Globus pallidus (tissue), 1 donor: ENCODE measurements around the gene APBB1.
A peak's percentile ranks its signal among the peaks of the same experiment; 100 is the strongest.
"Not testable (repeated sequence)": the region's sequence is repeated elsewhere in the genome, so short reads cannot be mapped to it uniquely, and the experiment has no call there.

Experiments
- DNase-seq: peaks from one replicate; pipeline ENCODE4 v3.0.0-alpha.2; 2015; ENCODE audit warnings: low spot score

The APBB1 gene

GRCh38 chr11:6417907-6418556, 862 bp downstream of the APBB1 start:
- DNase-seq = no peak

- DNase-seq = no peak
These were observed 3.1 kb downstream of the APBB1 start for GRCh38 chr11:6415797-6416196.

- no peak for DNase-seq
These were observed 4.0 kb downstream of the APBB1 start for GRCh38 chr11:6414874-6415328.

- no peak for DNase-seq
These were observed 5.1 kb downstream of the APBB1 start for GRCh38 chr11:6413791-6414201.

- DNase-seq = peak; percentile 94
These were observed 7.3 kb downstream of the APBB1 start for GRCh38 chr11:6411594-6412031.

GRCh38 chr11:6410695-6411430, 8.0 kb downstream of the APBB1 start:
- DNase-seq = peak; percentile 83

GRCh38 chr11:6406370-6406769, 12.5 kb downstream of the APBB1 start:
- DNase-seq = no peak

- DNase-seq = no peak
These were observed 13.0 kb downstream of the APBB1 start for GRCh38 chr11:6405846-6406245.

- DNase-seq = peak; percentile 70
These were observed 13.7 kb downstream of the APBB1 start for GRCh38 chr11:6405052-6405667.

- peak; percentile 77 for DNase-seq
These were observed 14.4 kb downstream of the APBB1 start for GRCh38 chr11:6404342-6405051.

GRCh38 chr11:6403539-6403938, 15.4 kb downstream of the APBB1 start:
- DNase-seq = no peak

- DNase-seq = no peak
These were observed 16.3 kb downstream of the APBB1 start for GRCh38 chr11:6402561-6402981.

- DNase-seq = no peak
These were observed 16.8 kb downstream of the APBB1 start for GRCh38 chr11:6402061-6402470.

- DNase-seq = no peak
These were observed 17.4 kb downstream of the APBB1 start for GRCh38 chr11:6401464-6401863.

GRCh38 chr11:6400431-6401345, 18.2 kb downstream of the APBB1 start:
- DNase-seq = peak; percentile 71

GRCh38 chr11:6397636-6398035, 21.3 kb downstream of the APBB1 start:
- DNase-seq = no peak

- no peak for DNase-seq
These were observed 21.7 kb downstream of the APBB1 start for GRCh38 chr11:6397156-6397555.

GRCh38 chr11:6395470-6396060, 23.3 kb downstream of the APBB1 start:
- DNase-seq = no peak

GRCh38 chr11:6393989-6394670, 24.8 kb downstream of the APBB1 start:
- DNase-seq = no peak

GRCh38 chr11:6392251-6392650, 26.6 kb downstream of the APBB1 start:
- DNase-seq = not testable (repeated sequence)
